Muscle layer of colon (tissue), 2 donors: ENCODE measurements around the gene COL15A1.
"Not testable (repeated sequence)": the region's sequence is repeated elsewhere in the genome, so short reads cannot be mapped to it uniquely, and the experiment has no call there.

Experiments used
- H3K27ac ChIP-seq: one replicate; pipeline ENCODE4 v1.7.0; 2013; ENCODE audit warnings: low read depth, mild to moderate bottlenecking, low read length, moderate library complexity
- H3K27me3 ChIP-seq, 2 donors: one replicate each; pipeline ENCODE4 v1.7.0; 2013; ENCODE audit warnings: low read length in 2 of 2, mild to moderate bottlenecking in 2 of 2; ENCODE audit not compliant: insufficient read depth in 2 of 2, control insufficient read depth in 1 of 2
- H3K36me3 ChIP-seq: one replicate; pipeline ENCODE4 v1.7.0; 2013; ENCODE audit warnings: mild to moderate bottlenecking, low read length; ENCODE audit not compliant: insufficient read depth
- H3K4me1 ChIP-seq: one replicate; pipeline ENCODE4 v1.7.0; 2013; ENCODE audit warnings: mild to moderate bottlenecking, low read length; ENCODE audit not compliant: insufficient read depth
- H3K4me3 ChIP-seq, 2 donors: one replicate each; pipeline ENCODE4 v1.7.0; 2013; ENCODE audit warnings: low read length in 2 of 2, low read depth in 1 of 2, mild to moderate bottlenecking in 1 of 2, moderate library complexity in 1 of 2
- H3K9ac ChIP-seq: one replicate; pipeline ENCODE4 v1.7.0; 2013; ENCODE audit warnings: low read length
- H3K9me3 ChIP-seq: one replicate; pipeline ENCODE4 v1.7.0; 2013; ENCODE audit warnings: mild to moderate bottlenecking, low read length
- donor health status: abdominal sarcoma.
- donor health status: Adenocarcinoma of cecum.

The COL15A1 gene

DNA sequence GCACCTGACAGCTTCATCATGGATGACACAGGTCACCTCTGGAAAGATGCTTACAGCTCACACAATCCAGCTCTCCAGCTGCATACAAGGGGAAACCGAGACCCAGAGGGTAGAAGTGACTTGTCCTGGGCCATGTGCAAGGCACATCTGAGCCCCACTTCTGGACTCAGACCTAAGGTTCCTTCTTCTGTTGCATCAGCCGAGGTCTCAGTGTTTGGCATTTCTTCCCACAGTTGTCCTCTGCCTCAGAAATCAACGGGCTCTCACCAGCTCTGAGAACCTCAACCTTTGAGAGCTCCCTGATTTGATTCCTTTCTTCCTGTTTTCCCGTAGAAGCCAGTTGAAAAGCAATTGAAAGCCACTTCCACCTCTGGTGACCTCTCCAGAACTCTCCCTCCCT lies 38.7 kb upstream of the COL15A1 start:
- H3K36me3 ChIP-seq: no peaks in the 10 kb centered on the region
- H3K27me3 ChIP-seq: no peaks in the 10 kb centered on the region
- H3K4me1 ChIP-seq: peaks cover 11% of the 10 kb centered on the region
- H3K9ac ChIP-seq: no peak overlapping the region
- no peak overlapping the region for H3K27ac ChIP-seq
- H3K9me3 ChIP-seq: no peaks in the 10 kb centered on the region
- no peak overlapping the region for H3K4me3 ChIP-seq

DNA sequence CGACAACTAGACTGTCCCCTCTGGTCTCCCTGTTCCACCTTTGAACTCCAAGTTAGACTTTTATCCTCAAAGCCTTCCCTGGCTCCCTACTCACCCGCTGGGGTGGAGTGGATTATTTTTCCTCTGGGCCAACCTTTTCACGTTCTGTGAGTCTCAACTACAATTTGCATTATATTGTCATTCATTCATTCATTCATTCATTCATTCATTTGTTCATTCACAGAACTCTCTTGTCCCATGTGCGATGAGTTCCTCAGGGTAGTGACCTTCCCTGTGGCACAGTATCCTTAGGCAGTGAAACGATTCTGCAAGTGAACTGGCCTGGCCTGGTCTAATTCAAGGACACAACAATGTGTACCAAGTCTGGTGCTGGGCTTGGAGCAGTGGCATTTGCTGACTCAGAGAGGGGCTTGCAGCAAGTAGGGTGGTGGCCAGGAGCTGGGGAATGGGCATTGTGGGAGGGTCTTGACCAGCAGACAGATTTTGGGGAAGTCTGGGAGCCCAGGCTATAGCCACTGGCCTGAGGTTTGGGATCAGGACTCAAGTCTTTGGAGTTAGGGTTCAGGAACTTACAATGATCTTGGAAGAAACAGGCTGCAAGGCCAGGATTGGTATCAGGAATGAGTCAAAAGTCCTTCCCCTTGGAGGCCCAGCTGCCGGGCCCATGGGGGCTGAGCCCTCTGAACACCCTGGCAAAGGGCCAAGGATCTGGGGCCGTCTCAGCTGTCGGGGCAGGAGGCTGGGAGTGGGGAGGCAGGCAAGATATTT lies 37.2 kb upstream of the COL15A1 start:
- Histone ChIP-seq H3K4me3 (no peak overlapping the region), H3K9ac (no peak overlapping the region), H3K9me3 (no peaks in the 10 kb centered on the region), H3K27me3 (no peaks in the 10 kb centered on the region), H3K4me1 (peaks cover 11% of the 10 kb centered on the region), H3K27ac (no peak overlapping the region), H3K36me3 (no peaks in the 10 kb centered on the region)

DNA sequence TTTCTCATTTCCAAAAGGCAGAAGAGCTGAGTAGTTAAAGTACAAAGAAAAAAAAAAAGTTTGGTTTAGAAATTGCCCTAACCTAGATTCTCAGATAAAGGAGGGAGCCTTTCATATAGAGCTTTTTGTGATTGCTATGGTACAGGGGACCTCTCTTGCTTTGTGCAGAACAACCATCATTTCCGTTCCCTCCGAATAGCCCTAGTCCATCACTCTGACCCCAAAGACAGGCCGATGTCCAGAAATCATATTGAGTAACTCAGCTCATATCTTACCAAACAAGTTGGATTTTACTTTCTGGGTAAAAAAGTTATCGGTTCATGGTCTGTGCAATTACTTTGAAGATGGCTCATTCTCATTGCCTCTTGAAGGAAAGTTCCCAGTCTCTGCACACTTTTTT lies 36.7 kb upstream of the COL15A1 start:
- Histone ChIP-seq H3K4me1 (peaks cover 11% of the 10 kb centered on the region), H3K27ac (no peak overlapping the region), H3K36me3 (no peaks in the 10 kb centered on the region), H3K9ac (no peak overlapping the region), H3K9me3 (no peaks in the 10 kb centered on the region), H3K27me3 (no peaks in the 10 kb centered on the region), H3K4me3 (no peak overlapping the region)

DNA sequence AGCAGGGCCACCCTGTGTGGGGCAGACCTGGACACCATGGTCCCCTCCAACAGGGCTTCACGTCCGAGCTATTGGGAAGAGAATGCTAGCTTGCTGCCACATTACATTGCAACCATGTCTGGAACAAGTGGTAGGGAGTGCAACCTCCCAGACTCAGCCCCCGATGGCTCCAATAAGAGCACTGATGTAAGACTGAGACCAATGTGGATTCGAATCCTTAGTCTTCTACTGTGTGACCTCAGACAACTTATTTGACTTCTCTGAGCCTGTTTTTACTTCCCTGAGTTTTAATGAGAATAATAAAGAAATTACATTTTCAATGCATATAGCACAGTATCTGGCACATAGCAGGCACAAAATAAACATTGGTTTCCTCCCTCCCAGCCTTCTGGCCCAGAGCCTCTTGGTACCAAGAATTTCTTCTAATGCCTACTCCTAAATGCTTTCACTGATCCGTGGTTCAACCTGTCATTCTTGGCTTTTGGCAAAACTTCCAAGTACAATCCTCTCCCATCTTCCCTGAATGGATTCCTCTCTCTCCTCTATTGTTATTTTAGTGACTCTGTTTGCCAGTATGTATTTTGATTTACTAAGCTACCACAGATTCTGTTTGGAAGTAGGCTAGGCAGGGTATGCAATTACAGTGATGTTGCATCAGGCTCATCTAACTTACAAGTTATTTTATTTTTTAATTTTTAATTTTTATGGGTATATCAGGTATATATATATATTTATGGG lies 34.6 kb upstream of the COL15A1 start:
- H3K4me3 ChIP-seq: no peak overlapping the region
- H3K27me3 ChIP-seq: no peaks in the 10 kb centered on the region
- H3K9ac ChIP-seq: no peak overlapping the region
- H3K4me1 ChIP-seq: peaks cover 11% of the 10 kb centered on the region
- H3K36me3 ChIP-seq: no peaks in the 10 kb centered on the region
- no peaks in the 10 kb centered on the region for H3K9me3 ChIP-seq
- H3K27ac ChIP-seq: no peak overlapping the region

DNA sequence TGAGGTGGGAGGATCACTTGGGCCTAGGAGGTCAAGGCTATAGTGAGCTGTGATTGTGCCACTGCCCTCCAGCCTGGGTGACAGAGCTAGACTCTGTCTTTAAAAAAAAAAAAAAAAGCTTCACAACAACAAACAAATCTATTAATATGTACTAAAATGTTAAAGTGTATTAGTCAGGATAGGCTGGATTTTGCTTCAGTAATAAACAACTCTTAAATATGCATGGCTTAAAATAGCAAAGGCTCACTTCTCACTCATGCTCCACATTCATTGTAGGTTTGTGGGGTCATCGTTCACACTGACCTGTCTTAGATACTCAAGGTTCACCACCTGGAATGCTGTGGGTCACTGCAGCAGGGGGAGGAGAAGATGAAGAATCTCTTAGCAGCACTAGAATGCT lies 33.8 kb upstream of the COL15A1 start:
- H3K9ac ChIP-seq: no peak overlapping the region
- H3K27ac ChIP-seq: no peak overlapping the region
- H3K27me3 ChIP-seq: no peaks in the 10 kb centered on the region
- peaks cover 11% of the 10 kb centered on the region for H3K4me1 ChIP-seq
- H3K4me3 ChIP-seq: no peak overlapping the region
- H3K36me3 ChIP-seq: no peaks in the 10 kb centered on the region
- H3K9me3 ChIP-seq: no peaks in the 10 kb centered on the region

DNA sequence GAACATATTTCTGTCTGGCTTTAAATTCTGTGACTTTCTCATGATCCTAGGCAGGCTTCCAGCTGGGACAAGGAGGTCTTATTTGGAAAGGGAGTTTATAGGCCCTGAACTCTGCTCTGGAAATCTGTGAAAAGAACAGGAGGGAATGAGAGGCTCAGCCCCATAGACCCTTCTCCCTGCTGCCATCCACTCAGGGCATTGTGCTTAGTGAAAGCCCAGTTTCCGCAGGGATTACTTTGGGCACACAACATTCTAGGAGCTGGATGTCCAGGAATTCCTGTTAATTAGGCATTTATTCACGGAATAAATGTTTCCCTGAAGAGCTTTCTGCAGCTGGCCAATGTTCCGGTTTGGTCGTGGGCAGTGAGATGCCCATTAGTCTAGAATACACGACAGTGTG lies 32.7 kb upstream of the COL15A1 start:
- H3K9me3 ChIP-seq: no peaks in the 10 kb centered on the region
- H3K27me3 ChIP-seq: no peaks in the 10 kb centered on the region
- no peak overlapping the region for H3K9ac ChIP-seq
- peaks cover 14% of the 10 kb centered on the region for H3K4me1 ChIP-seq
- no peak overlapping the region for H3K27ac ChIP-seq
- no peaks in the 10 kb centered on the region for H3K36me3 ChIP-seq
- H3K4me3 ChIP-seq: no peak overlapping the region

DNA sequence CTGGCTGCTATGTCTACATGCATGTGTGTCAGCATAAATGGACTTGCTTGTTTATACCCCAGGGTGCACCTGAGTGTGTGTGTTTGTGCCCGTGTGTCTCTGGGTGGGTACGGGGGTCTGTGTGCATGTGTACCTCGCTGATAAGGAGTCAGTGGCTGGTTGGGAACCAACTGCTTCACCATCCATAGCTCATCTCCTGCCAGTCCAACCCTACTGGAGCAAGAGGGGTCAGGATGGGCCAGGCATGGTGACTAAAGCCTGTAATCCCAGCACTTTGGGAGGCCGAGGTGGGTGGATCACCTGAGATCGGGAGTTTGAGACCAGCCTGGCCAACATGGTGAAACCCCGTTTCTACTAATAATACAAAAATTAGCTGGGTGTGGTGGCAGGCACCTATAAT lies 32.0 kb upstream of the COL15A1 start:
- not testable (repeated sequence) for H3K36me3 ChIP-seq, H3K9ac ChIP-seq, H3K4me3 ChIP-seq, H3K9me3 ChIP-seq, H3K27me3 ChIP-seq, H3K27ac ChIP-seq
- peaks cover 20% of the 10 kb centered on the region for H3K4me1 ChIP-seq

DNA sequence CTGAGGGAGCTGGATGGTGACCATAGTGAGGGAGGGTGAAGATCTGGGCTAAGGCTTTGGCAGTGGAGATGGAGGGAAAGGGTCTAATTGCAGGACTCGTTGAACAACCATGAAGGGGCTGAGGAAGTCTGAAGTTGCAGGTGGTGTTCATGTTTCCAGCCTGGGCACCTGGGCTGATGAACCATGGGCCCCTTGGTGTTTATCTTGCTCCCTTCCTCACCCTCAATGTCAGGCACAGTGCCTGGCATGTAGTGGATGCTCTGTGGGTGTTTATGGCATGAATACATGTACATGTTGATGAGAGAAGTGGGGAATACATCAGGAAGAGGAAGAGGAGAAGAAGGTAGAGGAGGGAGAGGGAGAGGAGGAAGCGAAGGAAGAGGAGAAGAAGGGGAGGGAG lies 31.3 kb upstream of the COL15A1 start:
- no peak overlapping the region for H3K27ac ChIP-seq
- no peak overlapping the region for H3K9ac ChIP-seq
- H3K27me3 ChIP-seq: no peaks in the 10 kb centered on the region
- H3K4me1 ChIP-seq: peaks cover 26% of the 10 kb centered on the region
- no peaks in the 10 kb centered on the region for H3K36me3 ChIP-seq
- H3K4me3 ChIP-seq: no peak overlapping the region
- no peaks in the 10 kb centered on the region for H3K9me3 ChIP-seq

DNA sequence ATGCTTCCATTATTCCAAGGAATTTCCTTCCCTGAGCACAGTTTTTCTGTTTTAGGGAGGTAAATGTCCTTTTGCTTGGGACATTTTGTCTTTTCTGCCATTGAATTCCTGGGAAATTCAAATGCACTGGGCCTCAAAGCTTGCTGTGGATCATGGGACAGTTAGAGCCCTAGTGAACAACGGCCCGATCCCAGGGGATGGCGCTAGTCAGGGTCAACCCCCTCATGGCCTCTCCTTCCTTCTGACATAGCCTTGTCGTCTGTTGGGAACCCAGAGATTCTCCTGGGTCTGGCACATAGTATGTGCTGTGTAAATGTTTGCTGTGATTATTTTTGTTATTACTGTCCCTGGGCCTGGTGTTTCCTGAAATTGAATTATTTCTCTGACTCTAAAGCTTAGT lies 30.7 kb upstream of the COL15A1 start:
- no peaks in the 10 kb centered on the region for H3K9me3 ChIP-seq
- no peaks in the 10 kb centered on the region for H3K27me3 ChIP-seq
- no peaks in the 10 kb centered on the region for H3K36me3 ChIP-seq
- H3K4me3 ChIP-seq: no peak overlapping the region
- no peak overlapping the region for H3K9ac ChIP-seq
- peaks cover 31% of the 10 kb centered on the region for H3K4me1 ChIP-seq
- no peak overlapping the region for H3K27ac ChIP-seq

DNA sequence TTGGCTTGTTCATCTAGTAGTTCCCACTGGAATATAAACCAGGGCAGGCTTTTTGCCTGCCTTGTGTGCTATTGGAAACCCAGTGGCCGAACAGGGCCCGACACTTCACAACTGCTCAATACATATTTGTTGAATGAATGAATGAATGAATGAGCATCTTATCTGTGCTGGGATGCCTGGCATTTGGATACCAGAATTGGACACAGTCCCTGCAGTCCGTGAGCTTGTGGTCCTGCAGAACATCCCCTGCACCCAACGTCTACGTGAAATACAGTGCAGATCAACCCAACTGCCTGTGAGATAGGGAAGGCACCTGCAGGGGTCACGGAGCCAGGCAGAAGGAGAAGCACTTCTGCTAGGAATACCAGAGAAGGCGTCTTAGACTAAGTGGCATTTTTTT lies 30.0 kb upstream of the COL15A1 start:
- H3K9ac ChIP-seq: no peak overlapping the region
- H3K4me3 ChIP-seq: no peak overlapping the region
- H3K4me1 ChIP-seq: peaks cover 31% of the 10 kb centered on the region

DNA sequence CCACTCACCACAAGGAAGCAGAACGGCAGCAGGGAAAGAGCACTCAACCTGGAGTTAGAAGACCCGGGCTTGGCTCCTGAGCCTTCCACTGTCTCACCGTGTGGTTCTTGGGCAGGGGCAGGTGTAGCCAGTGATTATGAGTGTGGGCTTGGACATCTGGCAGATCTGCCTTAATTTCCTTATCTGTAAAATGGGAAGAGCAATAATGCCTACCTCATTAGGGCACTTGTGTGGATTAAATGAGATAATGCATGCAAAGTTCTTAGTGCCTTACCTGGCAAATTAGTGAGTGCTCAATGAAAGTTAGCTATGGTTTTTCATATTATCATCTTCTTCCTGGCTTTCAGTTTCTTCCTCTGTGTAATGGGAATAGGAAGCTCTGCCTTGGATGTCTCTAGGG lies 28.1 kb upstream of the COL15A1 start:
- no peaks in the 10 kb centered on the region for H3K36me3 ChIP-seq

More for the DNA sequence above, 30.0 kb upstream of the COL15A1 start:
- H3K9me3 ChIP-seq: no peaks in the 10 kb centered on the region
- no peak overlapping the region for H3K27ac ChIP-seq
- no peaks in the 10 kb centered on the region for H3K36me3 ChIP-seq
- H3K27me3 ChIP-seq: no peaks in the 10 kb centered on the region

DNA sequence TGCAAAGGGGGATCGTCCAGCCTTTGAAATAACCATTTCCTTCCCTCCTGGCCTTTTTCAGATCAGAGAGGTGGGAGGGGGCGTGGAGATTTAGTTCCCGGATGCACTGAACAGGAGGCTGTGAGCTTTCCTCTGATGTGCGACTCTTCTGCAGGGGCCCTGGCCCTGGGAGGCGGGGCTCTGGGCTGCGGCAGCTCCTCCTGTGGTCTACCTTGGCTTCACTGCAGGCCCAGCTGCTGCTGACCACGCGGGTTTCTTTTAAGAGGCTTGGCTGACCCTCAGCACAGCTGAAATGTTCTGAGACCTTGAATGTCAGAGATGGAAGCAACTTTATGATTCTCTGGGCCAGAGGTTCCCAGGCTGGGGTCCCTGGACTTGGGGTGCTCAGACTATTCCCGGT lies 27.0 kb upstream of the COL15A1 start:
- Histone ChIP-seq H3K36me3 (no peaks in the 10 kb centered on the region), H3K4me1 (peaks cover 26% of the 10 kb centered on the region), H3K27ac (no peak overlapping the region), H3K9me3 (no peaks in the 10 kb centered on the region), H3K4me3 (no peak overlapping the region), H3K27me3 (no peaks in the 10 kb centered on the region), H3K9ac (no peak overlapping the region)

More for the DNA sequence above, 28.1 kb upstream of the COL15A1 start:
- Histone ChIP-seq H3K9me3 (no peaks in the 10 kb centered on the region), H3K4me3 (no peak overlapping the region), H3K27ac (no peak overlapping the region), H3K27me3 (no peaks in the 10 kb centered on the region), H3K9ac (no peak overlapping the region), H3K4me1 (peaks cover 26% of the 10 kb centered on the region)
